Stimulated activated CD4-positive, alpha-beta T cell treated with anti-CD3 and anti-CD28 coated beads, Interleukin-4, amount 100 ng/mL, for 48 hours (primary cell): ENCODE results near the gene RTN4R.

ENCODE experiments used
- DNase-seq, 2 donors: peaks; one replicate each; pipeline ENCODE4 v3.0.0-alpha.2; 2020; ENCODE audit warnings: low read depth in 2 of 2

The RTN4R gene

DNA sequence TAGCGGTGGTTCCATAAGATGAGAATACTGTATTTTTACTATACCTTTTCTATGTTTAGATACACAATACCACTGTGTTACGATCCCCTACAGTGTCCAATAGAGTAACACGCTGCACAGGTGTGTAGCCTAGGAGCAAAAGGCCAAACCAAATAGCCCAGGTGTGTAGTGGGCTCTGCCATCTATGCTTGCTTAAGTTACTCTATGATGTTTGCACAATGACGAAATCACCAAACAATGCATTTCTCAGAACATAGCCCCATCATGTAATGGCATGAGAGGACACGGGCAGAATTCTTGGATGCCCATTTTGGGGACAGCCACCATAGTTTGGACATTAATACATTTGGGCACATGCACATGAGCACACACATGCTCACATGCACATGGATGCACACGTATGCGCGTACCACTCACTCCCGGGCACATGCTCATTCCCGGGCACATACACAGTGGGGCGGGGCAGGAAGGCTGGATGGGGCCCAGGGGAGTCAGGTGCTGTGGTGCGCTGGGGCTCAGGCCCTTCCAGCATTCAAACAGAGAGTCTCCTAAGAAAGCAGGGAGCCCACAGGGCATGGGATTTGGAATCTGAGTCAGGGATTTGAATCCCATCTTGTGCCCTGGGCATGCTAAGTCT, 51.1 kb downstream of the RTN4R start:
- DNase-seq: no peak

GRCh38 chr22:20215742-20216141, 52.4 kb downstream of the RTN4R start:
- no peak for DNase-seq

DNA sequence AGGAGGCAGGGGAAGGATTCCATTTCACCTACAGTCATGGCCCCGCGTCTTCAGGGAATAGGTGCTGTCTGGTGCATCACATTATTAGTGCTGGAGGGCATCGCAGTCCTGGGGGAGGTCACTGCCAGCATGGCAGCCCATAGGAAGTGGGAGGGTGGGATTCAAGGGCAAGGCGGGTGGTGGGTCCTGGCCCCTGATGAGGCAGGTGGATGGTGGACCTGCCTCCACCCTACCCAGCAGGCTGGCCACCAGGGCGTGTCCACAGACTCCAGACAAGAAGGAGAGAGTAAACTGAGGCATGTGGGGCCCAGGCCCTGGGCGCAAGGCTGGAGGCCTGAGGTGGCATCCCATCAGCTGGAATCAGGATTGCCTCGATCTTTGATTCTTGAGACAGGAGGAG, 53.3 kb downstream of the RTN4R start:
- DNase-seq: no peak

GRCh38 chr22:20213833-20214708, 54.0 kb downstream of the RTN4R start:
- DNase-seq: no peak

GRCh38 chr22:20212754-20213699, 55.1 kb downstream of the RTN4R start:
- DNase-seq: no peak

GRCh38 chr22:20211997-20212753, 55.9 kb downstream of the RTN4R start:
- no peak for DNase-seq

- no peak for DNase-seq
These were observed 56.6 kb downstream of the RTN4R start for GRCh38 chr22:20211409-20211996.

DNA sequence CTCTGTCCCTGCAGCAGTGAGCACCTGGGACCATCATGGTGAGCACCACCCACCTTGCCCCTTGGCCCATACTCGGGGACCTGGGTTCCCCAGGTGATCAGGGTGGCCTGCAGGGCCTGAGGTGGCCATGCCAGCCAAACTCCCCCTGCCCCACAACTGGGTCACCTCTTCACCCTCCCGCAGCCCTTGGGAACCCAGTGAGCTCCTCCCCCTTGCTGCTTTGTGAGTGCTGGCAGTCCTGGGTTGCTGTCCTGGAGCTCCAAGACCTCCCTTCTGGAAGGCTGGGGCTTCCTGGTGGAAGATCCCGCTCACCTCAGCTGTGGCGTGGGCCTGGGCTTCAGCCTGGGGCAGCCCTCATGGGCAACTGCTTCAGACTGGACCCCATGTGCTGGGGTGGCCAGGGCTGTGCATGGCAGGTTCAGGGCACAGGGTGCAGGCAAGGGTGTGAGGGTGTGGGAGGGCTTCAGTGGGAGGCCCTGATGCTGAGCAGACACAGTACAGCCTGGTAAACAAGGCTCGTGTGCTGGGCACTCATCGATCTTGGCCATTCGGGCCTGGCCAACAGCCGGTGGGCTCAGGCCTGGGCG, 57.6 kb downstream of the RTN4R start:
- no peak for DNase-seq

DNA sequence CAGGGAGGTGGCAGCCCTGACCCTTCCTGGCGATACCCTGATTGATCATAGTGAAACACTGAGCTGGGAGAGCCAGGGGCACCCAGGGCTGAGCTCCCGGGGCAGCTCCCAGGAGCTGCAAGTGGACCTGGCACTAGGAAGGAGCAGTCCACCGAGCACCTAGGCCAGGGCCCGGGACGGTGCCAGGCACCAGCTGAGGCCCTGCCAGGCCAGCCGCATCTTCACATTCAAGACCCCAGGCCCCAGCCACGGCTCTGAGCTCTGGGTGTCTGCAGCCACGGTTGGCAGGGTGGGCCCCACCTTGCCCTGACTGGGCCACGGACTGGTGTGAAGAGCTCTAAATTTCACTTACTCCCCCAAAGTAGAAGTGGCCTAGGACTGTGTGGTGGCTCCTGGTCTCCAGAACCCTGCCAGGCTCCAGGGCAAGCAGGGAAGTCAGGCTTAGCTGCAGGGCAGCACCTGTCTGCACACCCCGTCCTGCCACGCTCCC, 58.3 kb downstream of the RTN4R start:
- DNase-seq: no peak

DNA sequence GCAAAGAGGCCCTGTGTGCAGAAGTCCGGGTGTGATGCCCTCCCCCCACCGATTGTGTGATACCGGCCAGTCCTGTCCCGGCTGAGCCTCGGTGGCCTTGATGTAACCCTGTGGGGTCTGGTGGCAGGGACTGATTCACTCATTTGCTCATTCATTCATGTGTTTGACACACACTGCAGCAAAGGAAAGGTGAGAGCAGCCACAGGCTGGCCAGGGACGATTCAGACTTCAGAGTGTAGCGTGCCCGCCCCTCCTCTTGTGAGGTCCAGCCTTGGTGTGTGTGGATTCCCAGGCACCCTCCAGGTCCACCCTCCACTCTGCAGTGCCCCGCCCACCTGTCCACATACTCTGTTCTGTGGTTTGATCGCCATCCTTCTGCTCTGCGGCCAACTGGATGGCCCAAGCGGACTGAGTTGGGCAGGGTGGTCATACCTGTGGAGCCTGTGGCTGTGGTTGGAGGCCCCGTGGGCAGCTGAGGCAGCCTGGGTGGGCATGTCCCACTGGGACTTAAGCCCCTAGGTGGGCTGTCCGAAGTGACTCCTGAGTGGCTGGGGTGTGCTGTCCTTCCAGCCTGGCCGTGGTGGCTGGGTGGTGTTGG, 59.3 kb downstream of the RTN4R start:
- DNase-seq: no peak

GRCh38 chr22:20207277-20208025, 60.7 kb downstream of the RTN4R start:
- no peak for DNase-seq

GRCh38 chr22:20206709-20207215, 61.4 kb downstream of the RTN4R start:
- DNase-seq: no peak

DNA sequence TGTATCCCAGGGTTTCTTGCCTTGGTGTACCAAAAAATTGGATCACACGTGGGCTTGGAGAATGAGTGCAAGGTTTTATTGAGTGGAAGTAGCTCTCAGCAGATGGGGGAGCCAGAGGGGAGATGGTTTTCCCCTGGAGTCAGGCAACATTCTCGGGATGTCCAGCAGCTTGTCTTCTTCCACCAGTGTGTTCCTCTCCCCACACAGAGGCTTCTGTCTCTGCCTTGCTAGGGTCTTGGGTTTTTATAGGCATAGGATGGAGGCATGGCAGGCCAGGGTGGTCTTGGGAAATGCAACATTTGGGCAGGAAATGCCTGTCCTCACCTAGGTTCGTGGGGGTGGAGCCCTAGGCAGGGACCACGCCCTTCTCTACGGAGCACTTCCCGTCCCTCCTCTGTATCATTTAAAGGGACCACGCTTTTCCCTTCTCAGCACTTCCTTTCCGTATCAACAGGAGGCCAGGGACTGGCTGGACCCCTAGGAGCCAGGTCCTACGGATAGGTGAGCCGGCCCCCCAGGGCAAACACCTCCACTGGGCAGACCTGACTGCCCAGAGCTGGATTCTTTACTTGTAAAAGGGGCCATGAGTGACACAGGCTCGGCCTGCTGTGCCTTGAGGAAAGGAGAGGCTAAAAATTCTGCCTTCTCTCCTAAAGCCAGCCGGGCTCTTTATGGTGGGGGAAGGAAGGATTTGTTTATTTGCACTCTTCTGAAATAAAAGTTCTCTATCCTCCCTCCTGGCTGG, 62.0 kb downstream of the RTN4R start:
- peak; percentile 54 to 59 for DNase-seq

DNA sequence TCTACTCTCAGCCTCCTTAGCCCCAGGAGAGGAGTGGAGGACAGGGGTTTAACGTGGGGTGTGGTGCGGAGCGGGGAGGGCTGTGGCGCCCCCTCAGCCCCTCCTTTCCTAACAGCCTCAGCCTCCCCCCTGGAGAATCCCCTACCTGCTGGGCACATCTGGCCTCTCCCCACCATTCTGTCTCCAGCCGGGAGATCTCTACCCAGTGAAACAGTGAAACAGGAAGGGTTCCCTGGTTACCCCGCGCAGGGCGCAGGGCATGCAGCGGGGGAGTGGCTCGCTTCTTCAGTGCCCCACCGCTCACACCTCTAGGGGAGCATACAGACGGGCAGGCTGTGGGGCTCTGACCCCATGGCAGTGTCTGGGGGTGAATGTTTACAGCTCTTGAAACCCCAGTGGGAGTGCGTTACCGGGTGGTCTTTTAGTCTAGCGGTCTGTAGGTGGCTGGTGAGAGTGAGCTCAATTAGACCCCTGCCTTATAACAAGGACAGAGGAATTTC, 62.6 kb downstream of the RTN4R start:
- DNase-seq: no peak

DNA sequence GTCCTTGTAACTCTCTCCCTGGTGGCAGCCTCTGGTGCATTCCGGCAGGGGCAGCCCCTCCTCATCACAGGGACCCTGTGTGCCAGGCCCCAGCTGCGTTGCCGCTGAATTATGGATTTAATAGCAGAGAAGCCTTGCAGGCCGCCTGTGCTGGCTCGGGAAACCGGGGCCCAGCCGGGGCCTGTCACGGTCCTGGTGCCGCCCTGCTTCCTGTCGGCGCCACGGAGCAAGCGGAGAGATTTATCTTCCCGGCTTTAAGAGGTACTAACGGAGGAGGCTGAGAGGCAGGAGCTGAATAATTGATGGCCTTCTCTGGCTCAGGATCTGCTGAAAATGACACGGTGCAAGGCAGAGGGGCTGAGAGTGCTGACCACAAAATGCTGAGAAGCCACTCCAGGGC, 63.3 kb downstream of the RTN4R start:
- DNase-seq: no peak

DNA sequence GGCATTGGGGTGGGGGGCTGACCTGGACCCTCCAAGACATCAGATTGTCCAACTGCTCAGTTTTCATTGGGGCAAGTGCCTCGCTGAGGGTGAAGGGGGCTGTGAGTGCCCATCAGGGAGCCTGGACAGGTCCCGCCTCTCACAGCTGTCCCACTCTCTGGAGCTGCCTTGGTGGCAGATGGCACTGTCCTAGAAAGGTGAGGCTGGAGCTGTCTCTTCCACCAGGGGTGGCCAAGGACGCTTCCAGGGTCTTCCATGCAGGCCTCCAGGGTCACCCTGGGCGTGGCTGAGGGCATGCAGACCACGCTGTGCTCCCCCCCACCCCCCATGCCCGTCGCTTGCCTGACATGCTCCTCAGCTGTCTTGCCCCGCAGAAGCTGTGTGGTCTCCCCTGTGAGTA, 63.8 kb downstream of the RTN4R start:
- no peak for DNase-seq

- no peak for DNase-seq
These were observed 64.4 kb downstream of the RTN4R start for GRCh38 chr22:20203552-20204201.

GRCh38 chr22:20203142-20203551, 65.0 kb downstream of the RTN4R start:
- DNase-seq: no peak
